Caco-2 (cell line): ENCODE measurements around the gene RNF14. TPM values are rescaled to one million over a fixed set of nuclear protein-coding genes. Genes with fewer than 3 reads are reported as not detected.

Experiments used
- BruUV-seq: library from RNA; stranded (reverse); fragments of 400-500 nt; replicated peaks from 2 replicates; lab custom pipeline; 2021; lab: Mats Ljungman, UMichigan
- CTCF ChIA-PET: fragments of 300-600 bp; sonication (Branson Sonifier 250); formaldehyde crosslinking; loops from one replicate; lab custom pipeline; 2022; ENCODE audit warnings: antibody characterized with exemption; lab: Charles Lee
- POLR2A ChIA-PET: fragments of 300-600 bp; sonication (Branson Sonifier 250); formaldehyde crosslinking; loops from one replicate; lab custom pipeline; 2022; ENCODE audit warnings: antibody characterized with exemption; lab: Charles Lee
- DNase-seq, 2 experiments: peaks; one replicate each; pipeline versions ENCODE4 v3.0.0 to v3.0.0-alpha.2; 2020 to 2022
- H3K27me3 ChIP-seq: replicated peaks from 2 replicates; pipeline ENCODE4 v1.6.0; 2011; ENCODE audit warnings: low read length; ENCODE audit not compliant: control insufficient read depth, insufficient read depth
- H3K36me3 ChIP-seq: 2 replicates; pipeline ENCODE4 v1.5.1; 2011; ENCODE audit warnings: low read length; ENCODE audit not compliant: control insufficient read depth, insufficient read depth
- H3K4me1 ChIP-seq: fragments of 250-450 bp; sonication (Bioruptor Pico); 2 replicates; pipeline ENCODE4 v1.5.1; 2020; ENCODE audit warnings: mild to moderate bottlenecking
- H3K4me3 ChIP-seq: 2 replicates; pipeline ENCODE4 v1.5.1; 2011; ENCODE audit warnings: low read depth, mild to moderate bottlenecking, control low read depth, low read length
- H3K9me3 ChIP-seq: fragments of 250-450 bp; sonication (Bioruptor Pico); 2 replicates; pipeline ENCODE4 v1.5.1; 2020; ENCODE audit warnings: mild to moderate bottlenecking, moderate library complexity
- H3K27ac Mint-ChIP-seq: one replicate; pipeline ENCODE4 v1.8.0; 2022; ENCODE audit warnings: mixed read lengths; ENCODE audit not compliant: unreplicated experiment
- H3K27me3 Mint-ChIP-seq: one replicate; pipeline ENCODE4 v1.8.0; 2022; ENCODE audit warnings: mixed read lengths; ENCODE audit not compliant: insufficient read depth, unreplicated experiment
- H3K36me3 Mint-ChIP-seq: one replicate; pipeline ENCODE4 v1.8.0; 2022; ENCODE audit warnings: mild to moderate bottlenecking, mixed read lengths; ENCODE audit not compliant: insufficient read depth, unreplicated experiment
- H3K4me1 Mint-ChIP-seq: one replicate; pipeline ENCODE4 v1.8.0; 2022; ENCODE audit warnings: low read depth, mixed read lengths; ENCODE audit not compliant: unreplicated experiment
- H3K4me3 Mint-ChIP-seq: one replicate; pipeline ENCODE4 v1.8.0; 2022; ENCODE audit warnings: mild to moderate bottlenecking, moderate library complexity, mixed read lengths; ENCODE audit not compliant: unreplicated experiment
- H3K9me3 Mint-ChIP-seq: one replicate; pipeline ENCODE4 v1.8.0; 2022; ENCODE audit warnings: mixed read lengths; ENCODE audit not compliant: unreplicated experiment
- CTCF ChIP-seq, 2 experiments: fragments of 200-600 bp in 1 of 2; IDR thresholded peaks; 1 replicate in 1 of 2; 2 replicates in 1 of 2; pipeline versions ENCODE4 v1.5.1 to v1.8.0; 2011 to 2022; ENCODE audit warnings: antibody characterized with exemption in 1 of 2, control low read depth in 1 of 2, inconsistent platforms in 1 of 2, low read depth in 1 of 2, low read length in 1 of 2, mild to moderate bottlenecking in 1 of 2, moderate library complexity in 1 of 2; ENCODE audit not compliant: insufficient read depth in 1 of 2, severe bottlenecking in 1 of 2, unreplicated experiment in 1 of 2
- intact Hi-C: fragments of 100-400 bp; cut with micrococcal nuclease; formaldehyde crosslinking; loops from one replicate; pipeline ENCODE4 v1.10.0; 2022; ENCODE audit not compliant: unreplicated experiment
- total RNA-seq: library from RNA; stranded (reverse); gene quantifications from 2 replicates; pipeline ENCODE4 v1.2.3, GENCODE V29; 2022

Gene RNF14
- total RNA-seq, 1 experiment from 2014 or later: 38.7 TPM

GRCh38 chr5:142020122-142020659 is 51.3 kb downstream of the RNF14 start:
- intact Hi-C loops: no loop called here
- no peaks in the 10 kb centered on the region for H3K36me3 ChIP-seq
- H3K9me3 ChIP-seq: 0 out of 2 replicates have a peak, but pooled peaks cover 4% of the 10 kb centered on the region
- DNase-seq: no peak
- Mint-ChIP-seq H3K4me1 (peaks cover 4% of the 10 kb centered on the region), H3K4me3 (no peak overlapping the region), H3K9me3 (peaks cover 20% of the 10 kb centered on the region), H3K36me3 (peaks cover 13% of the 10 kb centered on the region), H3K27me3 (peaks cover 2% of the 10 kb centered on the region), H3K27ac (no peak overlapping the region)
- BruUV-seq: no TSS peak
- no peak overlapping the region for H3K4me3 ChIP-seq
- CTCF ChIA-PET: interaction anchor here (0.6 kb wide), 2 partner anchors 54 to 123 kb away, joined by 4 read pairs; no protein-coding TSS in a partner anchor
- no peak for TF ChIP-seq CTCF (IDR thresholded peaks at IDR 0.05; ENCODE audit: insufficient read depth in 1 of 2, low read depth in 1 of 2, low read length in 1 of 2, severe bottlenecking in 1 of 2, unreplicated experiment in 1 of 2)
- H3K27me3 ChIP-seq: no peaks in the 10 kb centered on the region
- POLR2A ChIA-PET: no interaction called here
- H3K4me1 ChIP-seq: no peaks in the 10 kb centered on the region

- Mint-ChIP-seq H3K36me3 (peaks cover 11% of the 10 kb centered on the region), H3K27me3 (peaks cover 2% of the 10 kb centered on the region), H3K27ac (no peak overlapping the region), H3K9me3 (peaks cover 20% of the 10 kb centered on the region), H3K4me3 (no peak overlapping the region), H3K4me1 (no peaks in the 10 kb centered on the region)
- no peak overlapping the region for H3K4me3 ChIP-seq
- intact Hi-C loops: loop anchor here (1.0 kb wide), 1 partner anchor 9 kb away; no protein-coding TSS in a partner anchor
- DNase-seq: no peak
- no peaks in the 10 kb centered on the region for H3K27me3 ChIP-seq
- 0 out of 2 replicates have a peak, but pooled peaks cover 4% of the 10 kb centered on the region for H3K9me3 ChIP-seq
- H3K36me3 ChIP-seq: no peaks in the 10 kb centered on the region
- no TSS peak for BruUV-seq
- no peaks in the 10 kb centered on the region for H3K4me1 ChIP-seq
- ChIA-PET POLR2A (no interaction called here), CTCF (interaction anchor here (1.4 kb wide), 1 partner anchor 11 kb away, joined by 9 read pairs; the partner anchor contains the start of gene GNPDA1)
- no peak for TF ChIP-seq CTCF (IDR thresholded peaks at IDR 0.05; ENCODE audit: insufficient read depth in 1 of 2, low read depth in 1 of 2, low read length in 1 of 2, severe bottlenecking in 1 of 2, unreplicated experiment in 1 of 2)
Observed at GRCh38 chr5:142023836-142024235, 54.9 kb downstream of the RNF14 start.

- ChIA-PET CTCF (interaction anchor here (1.1 to 1.4 kb wide), 3 partner anchors 12 to 119 kb away, joined by 3 to 9 read pairs (median 6); partner anchors contain the start of gene GNPDA1), POLR2A (no interaction called here)
- H3K4me3 Mint-ChIP-seq: peak overlapping the region; percentile 84
- Histone ChIP-seq H3K9me3 (0 out of 2 replicates have a peak, but pooled peaks cover 4% of the 10 kb centered on the region), H3K4me3 (peak overlapping the region; percentile 56), H3K36me3 (no peaks in the 10 kb centered on the region), H3K4me1 (no peaks in the 10 kb centered on the region), H3K27me3 (no peaks in the 10 kb centered on the region)
- DNase-seq: peak; percentile 88 to 89
- peaks cover 10% of the 10 kb centered on the region for H3K9me3 Mint-ChIP-seq
- intact Hi-C loops: loop anchor here (1.0 kb wide), 1 partner anchor 10 kb away; no protein-coding TSS in a partner anchor
- H3K27me3 Mint-ChIP-seq: peaks cover 2% of the 10 kb centered on the region
- H3K36me3 Mint-ChIP-seq: peaks cover 6% of the 10 kb centered on the region
- H3K4me1 Mint-ChIP-seq: no peaks in the 10 kb centered on the region
- no peak for TF ChIP-seq CTCF (IDR thresholded peaks at IDR 0.05; ENCODE audit: insufficient read depth in 1 of 2, low read depth in 1 of 2, low read length in 1 of 2, severe bottlenecking in 1 of 2, unreplicated experiment in 1 of 2)
- no TSS peak for BruUV-seq
- peak overlapping the region; percentile 74 for H3K27ac Mint-ChIP-seq
Observed at GRCh38 chr5:142024771-142025304, 55.9 kb downstream of the RNF14 start.
